Mesodermal cell (in vitro differentiated cells): ENCODE measurements around the gene PIGO.

Source experiments
- H3K27ac ChIP-seq: 2 replicates; pipeline ENCODE4 v1.7.0; 2013; ENCODE audit warnings: mild to moderate bottlenecking, low read depth, low read length, moderate library complexity; ENCODE audit not compliant: severe bottlenecking
- H3K36me3 ChIP-seq: 2 replicates; pipeline ENCODE4 v1.7.1; 2013; ENCODE audit warnings: mild to moderate bottlenecking, low read length, moderate library complexity; ENCODE audit not compliant: control insufficient read depth, insufficient read depth
- H3K4me1 ChIP-seq: one replicate; pipeline ENCODE4 v1.7.1; 2013; ENCODE audit warnings: mild to moderate bottlenecking, low read length; ENCODE audit not compliant: insufficient read depth, control insufficient read depth, poor library complexity, severe bottlenecking
- H3K4me3 ChIP-seq: 2 replicates; pipeline ENCODE4 v1.7.0; 2013; ENCODE audit warnings: low read length, control low read depth, mild to moderate bottlenecking; ENCODE audit not compliant: insufficient read depth, poor library complexity, severe bottlenecking; ENCODE audit errors: extremely low read depth
- H3K9me3 ChIP-seq: 2 replicates; pipeline ENCODE4 v1.7.1; 2013; ENCODE audit warnings: mild to moderate bottlenecking, low read length, moderate library complexity; ENCODE audit not compliant: control insufficient read depth
- WGBS, 2 experiments: methylation state at CpG; one replicate each; pipeline ENCODE4 v1.1.5; 2013; ENCODE audit warnings: missing lambda C conversion rate in 2 of 2; ENCODE audit not compliant: insufficient coverage in 2 of 2; 5-methylcytosine and 5-hydroxymethylcytosine counted together

Gene PIGO

DNA sequence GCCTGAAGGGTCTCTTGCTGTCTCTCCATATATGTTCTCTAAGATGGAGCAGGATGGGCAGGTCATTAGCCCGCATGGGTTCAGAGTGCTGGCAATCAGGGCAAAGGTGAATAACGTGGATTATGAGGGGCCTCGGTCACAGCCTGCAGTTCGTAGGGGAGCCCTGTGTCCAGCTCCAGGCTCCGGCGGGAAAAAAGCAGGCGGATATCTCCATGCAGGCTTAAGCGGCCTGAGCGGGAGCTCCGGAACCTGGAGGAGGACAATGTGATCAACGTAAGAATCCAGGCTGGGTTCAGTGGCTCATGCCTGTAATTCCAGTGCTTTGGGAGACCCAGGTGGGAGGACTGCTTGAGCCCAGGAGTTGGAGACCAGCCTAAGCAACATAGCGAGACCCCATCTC lies 8.7 kb upstream of the PIGO start:
- peaks cover 25% of the 10 kb centered on the region for H3K4me1 ChIP-seq
- H3K4me3 ChIP-seq = no peak overlapping the region
- WGBS, 2 experiments = 95 to 98% methylated on average over 11 of the region's 12 CpGs
- H3K9me3 ChIP-seq = no peaks in the 10 kb centered on the region
- peaks cover 70% of the 10 kb centered on the region for H3K36me3 ChIP-seq
- no peak overlapping the region for H3K27ac ChIP-seq

- H3K36me3 ChIP-seq = peaks cover 75% of the 10 kb centered on the region
- no peaks in the 10 kb centered on the region for H3K9me3 ChIP-seq
- peak overlapping the region; percentile 93 for H3K27ac ChIP-seq
- H3K4me3 ChIP-seq = no peak overlapping the region
- no CpG with 5 or more reads among the region's 4 CpGs for WGBS, 2 experiments
- H3K4me1 ChIP-seq = peaks cover 20% of the 10 kb centered on the region
Observed at GRCh38 chr9:35104586-35104985, 8.2 kb upstream of the PIGO start.

GRCh38 chr9:35103660-35104191 lies 7.3 kb upstream of the PIGO start:
- H3K36me3 ChIP-seq = peaks cover 77% of the 10 kb centered on the region
- no peaks in the 10 kb centered on the region for H3K9me3 ChIP-seq
- H3K27ac ChIP-seq = peak overlapping the region; percentile 93
- H3K4me1 ChIP-seq = peaks cover 17% of the 10 kb centered on the region
- 27 to 41% methylated on average over 4 to 5 of the region's 5 CpGs for WGBS, 2 experiments
- peak overlapping the region; percentile 73 for H3K4me3 ChIP-seq

- Histone ChIP-seq H3K27ac (peak within 1 kb of the TSS; percentile 93), H3K36me3 (peaks cover 70% of the 10 kb centered on the region), H3K4me3 (peak within 1 kb of the TSS; percentile 73), H3K9me3 (no peaks in the 10 kb centered on the region), H3K4me1 (peaks cover 17% of the 10 kb centered on the region)
- WGBS, 2 experiments = 0 to 1% methylated on average over 47 to 50 of the region's 57 CpGs
Observed at GRCh38 chr9:35102769-35103659, 6.6 kb upstream of the PIGO start, which contains the start of gene STOML2. Gene STOML2 (minus strand): TSS chr9:35103131. CDS start chr9:35103094, 37 bp downstream.

DNA sequence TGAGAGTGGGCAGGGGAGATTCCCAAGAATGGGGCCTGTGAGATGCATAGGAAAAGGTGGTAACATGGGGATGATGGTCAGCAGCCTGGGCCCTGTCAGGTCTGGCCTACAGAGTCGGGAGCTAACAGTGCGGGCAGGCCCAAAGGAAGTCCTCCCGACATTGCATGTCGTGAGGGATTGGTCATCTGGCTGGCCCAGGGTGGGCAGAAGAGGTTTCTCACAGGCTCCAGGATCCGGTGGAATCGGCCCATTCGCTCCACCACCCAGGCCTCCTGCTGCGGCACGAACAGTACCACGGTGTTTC lies 6.0 kb upstream of the PIGO start:
- Histone ChIP-seq H3K4me3 (peak overlapping the region; percentile 73), H3K27ac (peak overlapping the region; percentile 93), H3K36me3 (peaks cover 64% of the 10 kb centered on the region), H3K4me1 (peaks cover 17% of the 10 kb centered on the region), H3K9me3 (no peaks in the 10 kb centered on the region)
- WGBS, 2 experiments = 8 to 10% methylated on average over 8 to 10 of the region's 10 CpGs

- Histone ChIP-seq H3K9me3 (no peaks in the 10 kb centered on the region), H3K4me1 (peaks cover 5% of the 10 kb centered on the region), H3K36me3 (peaks cover 44% of the 10 kb centered on the region), H3K4me3 (no peak overlapping the region), H3K27ac (no peak overlapping the region)
- WGBS, 2 experiments = 81 to 95% methylated on average over 3 of the region's 3 CpGs
Observed at GRCh38 chr9:35097573-35097972, 1.2 kb upstream of the PIGO start.

DNA sequence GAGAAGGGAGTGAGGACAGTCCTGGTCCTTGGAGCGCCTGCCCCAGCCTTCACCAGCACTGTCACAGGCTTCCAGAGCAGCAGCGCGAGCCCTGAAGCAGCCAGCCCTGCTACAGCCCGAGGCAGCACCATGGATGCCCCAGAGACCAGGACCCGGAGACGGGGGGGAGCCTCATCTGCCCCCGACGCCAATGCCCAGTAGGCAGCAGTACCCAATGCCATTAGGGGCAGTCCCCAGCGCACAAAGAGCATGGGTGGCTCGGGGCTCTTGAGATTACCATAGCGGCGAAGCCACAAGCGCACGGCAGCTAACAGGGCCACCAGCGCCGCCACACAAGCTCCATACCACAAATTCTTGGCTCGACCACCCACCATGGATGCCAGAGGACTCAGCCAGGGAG lies 4.9 kb downstream of the PIGO start:
- peaks cover 59% of the 10 kb centered on the region for H3K36me3 ChIP-seq
- H3K4me3 ChIP-seq = no peak overlapping the region
- no peaks in the 10 kb centered on the region for H3K9me3 ChIP-seq
- H3K4me1 ChIP-seq = no peaks in the 10 kb centered on the region
- H3K27ac ChIP-seq = no peak overlapping the region
- 91 to 96% methylated on average over 15 to 17 of the region's 17 CpGs for WGBS, 2 experiments

DNA sequence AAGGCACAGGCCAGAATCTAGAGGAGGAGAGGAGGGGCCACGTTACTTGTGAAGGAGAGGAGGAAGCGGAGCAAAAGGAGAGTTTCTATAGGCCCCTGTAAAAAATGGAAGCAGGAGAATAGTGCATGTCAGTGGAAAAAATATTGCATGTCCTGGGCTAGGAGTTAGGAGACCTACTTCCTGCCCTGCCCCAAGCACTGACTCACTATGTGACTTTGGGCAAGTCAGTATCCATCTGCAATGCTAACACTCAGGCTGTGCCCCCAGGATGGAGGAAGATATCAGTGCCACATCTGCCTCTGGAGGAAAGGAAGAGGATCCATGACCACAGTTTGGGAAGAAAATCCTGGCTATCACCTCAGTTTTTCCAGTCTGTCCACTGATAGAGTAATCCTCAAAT lies 7.0 kb downstream of the PIGO start:
- H3K9me3 ChIP-seq = no peaks in the 10 kb centered on the region
- no peak overlapping the region for H3K27ac ChIP-seq
- H3K36me3 ChIP-seq = peaks cover 55% of the 10 kb centered on the region
- WGBS, 2 experiments = 85 to 91% methylated on average over 2 of the region's 2 CpGs
- H3K4me1 ChIP-seq = no peaks in the 10 kb centered on the region
- no peak overlapping the region for H3K4me3 ChIP-seq

- H3K27ac ChIP-seq = no peak overlapping the region
- no peaks in the 10 kb centered on the region for H3K9me3 ChIP-seq
- no peak overlapping the region for H3K4me3 ChIP-seq
- WGBS, 2 experiments = 100% methylated on average over 1 of the region's 2 CpGs; no CpG with 5 or more reads in 1 of the 2 experiments
- H3K36me3 ChIP-seq = peaks cover 23% of the 10 kb centered on the region
- H3K4me1 ChIP-seq = no peaks in the 10 kb centered on the region
Observed at GRCh38 chr9:35085078-35085477, 11.3 kb downstream of the PIGO start.

GRCh38 chr9:35079426-35080341 lies 16.7 kb downstream of the PIGO start, which contains the start of gene FANCG:
Gene FANCG (minus strand): TSS chr9:35079942. CDS start chr9:35079524, 418 bp downstream.
- Histone ChIP-seq H3K4me3 (peak within 1 kb of the TSS; percentile 73), H3K27ac (peak within 1 kb of the TSS; percentile 73), H3K4me1 (peaks cover 7% of the 10 kb centered on the region), H3K36me3 (peaks cover 34% of the 10 kb centered on the region), H3K9me3 (no peaks in the 10 kb centered on the region)
- WGBS, 2 experiments = 0% methylated on average over 54 to 56 of the region's 67 CpGs
